A673 (cell line): Measurements from ENCODE around the gene AGGF1. TPM values are rescaled to one million over a fixed set of nuclear protein-coding genes. Genes with fewer than 3 reads are reported as not detected.

Experiments
- BruUV-seq: library from RNA; stranded (reverse); fragments of 400-500 nt; replicated peaks from 2 replicates; lab custom pipeline; 2021; lab: Mats Ljungman, UMichigan
- CTCF ChIA-PET: fragments of 300-600 bp; sonication (Branson Sonifier 250); formaldehyde crosslinking; loops from one replicate; lab custom pipeline; 2022; ENCODE audit warnings: antibody characterized with exemption; lab: Charles Lee
- POLR2A ChIA-PET: fragments of 300-600 bp; sonication (Branson Sonifier 250); formaldehyde crosslinking; loops from one replicate; lab custom pipeline; 2022; ENCODE audit warnings: antibody characterized with exemption; ENCODE audit not compliant: low non-redundant PET; lab: Charles Lee
- DNase-seq: peaks from one replicate; pipeline ENCODE4 v3.0.0-alpha.2; 2015; ENCODE audit warnings: low spot score
- H3K27ac ChIP-seq: fragments of 200-600 bp; sonication (generic); 2 replicates; pipeline ENCODE4 v1.5.1; 2016; ENCODE audit warnings: mixed run types, low read depth, mild to moderate bottlenecking, mixed read lengths, antibody characterized with exemption, low read length; ENCODE audit not compliant: poor library complexity, severe bottlenecking
- H3K27me3 ChIP-seq: fragments of 200-600 bp; sonication (generic); replicated peaks from 2 replicates; pipeline ENCODE4 v1.6.1; 2017; ENCODE audit warnings: mixed run types, low read depth, mild to moderate bottlenecking, mixed read lengths, antibody characterized with exemption, low read length; ENCODE audit not compliant: insufficient read depth, poor library complexity
- H3K36me3 ChIP-seq: fragments of 200-600 bp; sonication (generic); 2 replicates; pipeline ENCODE4 v1.6.1; 2016; ENCODE audit warnings: mixed run types, mild to moderate bottlenecking, mixed read lengths, antibody characterized with exemption, low read length; ENCODE audit not compliant: insufficient read depth, poor library complexity, severe bottlenecking
- H3K4me1 ChIP-seq: fragments of 200-600 bp; sonication (generic); 2 replicates; pipeline ENCODE4 v1.6.1; 2017; ENCODE audit warnings: mixed run types, mild to moderate bottlenecking, mixed read lengths, antibody characterized with exemption, low read length; ENCODE audit not compliant: insufficient read depth, poor library complexity, severe bottlenecking
- H3K4me3 ChIP-seq: fragments of 200-600 bp; sonication (generic); 2 replicates; pipeline ENCODE4 v1.5.1; 2016; ENCODE audit warnings: low read depth, mixed run types, mild to moderate bottlenecking, mixed read lengths, low read length; ENCODE audit not compliant: poor library complexity, severe bottlenecking
- H3K9me3 ChIP-seq: fragments of 200-600 bp; sonication (generic); 2 replicates; pipeline ENCODE4 v1.6.1; 2016; ENCODE audit warnings: mixed run types, low read depth, mild to moderate bottlenecking, mixed read lengths, antibody characterized with exemption, low read length; ENCODE audit not compliant: poor library complexity, severe bottlenecking
- EZH2 ChIP-seq: fragments of 200-600 bp; sonication (generic); IDR thresholded peaks from 2 replicates; pipeline ENCODE4 v1.6.1; 2017; ENCODE audit warnings: borderline replicate concordance, low read depth, mild to moderate bottlenecking, mixed read lengths, antibody characterized with exemption, low read length; ENCODE audit not compliant: poor library complexity, severe bottlenecking
- intact Hi-C: fragments of 100-400 bp; cut with micrococcal nuclease; formaldehyde crosslinking; loops from one replicate; pipeline ENCODE4 v1.10.0; 2022; ENCODE audit not compliant: unreplicated experiment
- total RNA-seq: library from RNA; stranded (reverse); gene quantifications from 2 replicates; pipeline ENCODE4 v1.2.3, GENCODE V29; 2021
- TF ChIP-seq, protein P1 (sequence below): fragments of 300-800, 200-600 bp; sonication (generic); conservative IDR thresholded peaks from 2 replicates; pipeline ENCODE4 v1.5.1; 2017; ENCODE audit warnings: low read depth, mild to moderate bottlenecking, antibody characterized with exemption, low read length, moderate library complexity, mixed read lengths

The AGGF1 gene
- total RNA-seq, 1 experiment from 2014 or later: 20.9 TPM

DNA sequence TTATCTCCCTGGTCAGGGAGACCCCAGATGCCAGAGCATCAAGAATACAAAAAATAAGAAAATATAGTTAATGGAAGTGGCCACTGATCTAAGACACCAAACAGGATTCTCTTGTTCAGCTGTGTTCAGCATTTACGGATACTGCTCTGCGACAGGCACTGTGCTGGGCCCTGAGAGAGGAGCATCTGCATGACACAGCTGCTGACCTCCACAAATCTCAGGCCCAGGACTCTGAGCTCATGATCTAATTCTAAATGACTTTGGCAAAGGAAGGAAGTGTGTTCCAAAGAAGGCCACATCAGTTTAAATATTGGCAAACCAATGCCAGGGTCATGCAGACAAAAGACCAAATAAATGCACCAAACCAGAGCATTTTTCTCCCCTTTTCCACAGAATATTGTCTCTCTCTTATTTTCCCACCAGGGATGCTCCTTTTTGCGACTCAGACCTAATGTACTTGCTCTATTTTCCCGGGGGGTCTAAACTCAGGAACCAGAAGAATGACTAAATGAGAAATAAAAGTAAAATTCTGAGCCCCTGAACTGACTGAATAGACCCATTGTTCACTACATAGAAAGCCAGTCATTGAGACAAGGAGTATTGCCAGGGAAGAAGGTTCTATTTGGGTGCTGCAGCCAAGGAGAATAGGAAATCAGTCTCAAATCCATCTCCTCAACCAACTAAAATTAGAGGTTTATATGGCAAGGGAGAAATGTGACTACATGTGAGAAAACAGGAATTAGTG lies 1.4 kb upstream of the AGGF1 start:
- H3K36me3 ChIP-seq: peaks cover 4% of the 10 kb centered on the region
- peaks cover 11% of the 10 kb centered on the region for H3K4me1 ChIP-seq
- no peak overlapping the region for H3K4me3 ChIP-seq
- H3K9me3 ChIP-seq: peaks cover 16% of the 10 kb centered on the region
- no peak for DNase-seq
- POLR2A ChIA-PET: no interaction called here
- no peak for TF ChIP-seq EZH2
- TF ChIP-seq, protein P1, sequence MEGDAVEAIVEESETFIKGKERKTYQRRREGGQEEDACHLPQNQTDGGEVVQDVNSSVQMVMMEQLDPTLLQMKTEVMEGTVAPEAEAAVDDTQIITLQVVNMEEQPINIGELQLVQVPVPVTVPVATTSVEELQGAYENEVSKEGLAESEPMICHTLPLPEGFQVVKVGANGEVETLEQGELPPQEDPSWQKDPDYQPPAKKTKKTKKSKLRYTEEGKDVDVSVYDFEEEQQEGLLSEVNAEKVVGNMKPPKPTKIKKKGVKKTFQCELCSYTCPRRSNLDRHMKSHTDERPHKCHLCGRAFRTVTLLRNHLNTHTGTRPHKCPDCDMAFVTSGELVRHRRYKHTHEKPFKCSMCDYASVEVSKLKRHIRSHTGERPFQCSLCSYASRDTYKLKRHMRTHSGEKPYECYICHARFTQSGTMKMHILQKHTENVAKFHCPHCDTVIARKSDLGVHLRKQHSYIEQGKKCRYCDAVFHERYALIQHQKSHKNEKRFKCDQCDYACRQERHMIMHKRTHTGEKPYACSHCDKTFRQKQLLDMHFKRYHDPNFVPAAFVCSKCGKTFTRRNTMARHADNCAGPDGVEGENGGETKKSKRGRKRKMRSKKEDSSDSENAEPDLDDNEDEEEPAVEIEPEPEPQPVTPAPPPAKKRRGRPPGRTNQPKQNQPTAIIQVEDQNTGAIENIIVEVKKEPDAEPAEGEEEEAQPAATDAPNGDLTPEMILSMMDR: no peak
- intact Hi-C loops: no loop called here
- BruUV-seq: no TSS peak
- CTCF ChIA-PET: no interaction called here
- H3K27ac ChIP-seq: no peak overlapping the region
- H3K27me3 ChIP-seq: peaks cover 1% of the 10 kb centered on the region

DNA sequence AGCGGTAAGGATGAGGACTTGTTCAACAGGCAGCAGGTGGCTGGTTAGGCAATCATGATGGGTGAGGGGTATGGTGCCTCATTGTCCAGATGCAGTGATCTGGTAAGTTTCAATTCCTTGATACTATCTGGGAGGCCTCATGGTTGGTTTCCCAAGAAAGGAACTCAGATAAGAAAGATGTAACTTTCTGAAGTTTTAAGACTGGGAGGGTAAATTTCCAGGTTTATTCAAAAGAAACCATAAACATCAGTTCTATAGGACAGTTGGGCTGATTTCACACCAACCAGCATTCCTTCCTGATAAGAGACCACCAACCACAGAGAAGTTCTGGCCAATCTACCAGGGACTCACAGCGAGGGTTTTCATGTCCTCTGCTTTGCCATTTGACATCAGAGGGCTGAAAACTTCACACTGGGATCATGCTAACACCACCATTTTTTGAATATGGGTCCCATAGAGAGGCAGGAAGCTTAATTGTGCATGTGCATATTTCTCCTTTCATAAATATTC lies 773 bp upstream of the AGGF1 start:
- DNase-seq: no peak
- Histone ChIP-seq H3K36me3 (peaks cover 7% of the 10 kb centered on the region), H3K27me3 (no peaks in the 10 kb centered on the region), H3K27ac (no peak overlapping the region), H3K4me3 (no peak overlapping the region), H3K9me3 (peaks cover 16% of the 10 kb centered on the region), H3K4me1 (peaks cover 11% of the 10 kb centered on the region)
- POLR2A ChIA-PET: no interaction called here
- CTCF ChIA-PET: no interaction called here
- intact Hi-C loops: no loop called here
- BruUV-seq: no TSS peak
- TF ChIP-seq EZH2: no peak
- TF ChIP-seq, protein P1: no peak

DNA sequence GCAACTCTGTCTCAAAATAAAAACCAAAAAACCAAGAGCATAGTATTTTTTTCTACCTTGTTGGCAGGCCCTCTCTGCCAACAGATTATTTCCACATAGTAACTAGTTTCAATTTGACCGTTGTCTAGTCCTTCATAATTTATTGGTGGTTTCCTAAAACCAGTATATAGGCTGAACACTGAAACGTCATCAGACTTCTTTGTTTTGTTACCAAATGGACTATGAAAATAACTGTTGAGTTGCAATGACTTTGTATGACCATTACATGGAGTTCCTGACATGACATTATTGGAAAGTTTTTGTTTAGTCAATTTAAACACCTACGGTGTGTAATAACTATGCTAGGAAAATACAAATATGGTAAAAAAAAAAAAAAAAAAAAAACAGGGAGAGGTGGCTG lies 1.7 kb downstream of the AGGF1 start:
- H3K4me1 ChIP-seq: peaks cover 11% of the 10 kb centered on the region
- TF ChIP-seq, protein P1: no peak
- no peak for TF ChIP-seq EZH2
- ChIA-PET CTCF (no interaction called here), POLR2A (no interaction called here)
- peaks cover 16% of the 10 kb centered on the region for H3K9me3 ChIP-seq
- H3K4me3 ChIP-seq: no peak overlapping the region
- DNase-seq: no peak
- intact Hi-C loops: no loop called here
- BruUV-seq: no TSS peak
- H3K27me3 ChIP-seq: no peaks in the 10 kb centered on the region
- H3K27ac ChIP-seq: no peak overlapping the region
- H3K36me3 ChIP-seq: peaks cover 29% of the 10 kb centered on the region
